ENCODE data around the gene C1orf226. TPM values are rescaled to one million over a fixed set of nuclear protein-coding genes. Genes with fewer than 3 reads are reported as not detected.
"Not testable (repeated sequence)": the region's sequence is repeated elsewhere in the genome, so short reads cannot be mapped to it uniquely, and the experiment has no call there.

Gene C1orf226
- total RNA-seq, 1 donor from 2014 or later = 9.8 TPM

DNA sequence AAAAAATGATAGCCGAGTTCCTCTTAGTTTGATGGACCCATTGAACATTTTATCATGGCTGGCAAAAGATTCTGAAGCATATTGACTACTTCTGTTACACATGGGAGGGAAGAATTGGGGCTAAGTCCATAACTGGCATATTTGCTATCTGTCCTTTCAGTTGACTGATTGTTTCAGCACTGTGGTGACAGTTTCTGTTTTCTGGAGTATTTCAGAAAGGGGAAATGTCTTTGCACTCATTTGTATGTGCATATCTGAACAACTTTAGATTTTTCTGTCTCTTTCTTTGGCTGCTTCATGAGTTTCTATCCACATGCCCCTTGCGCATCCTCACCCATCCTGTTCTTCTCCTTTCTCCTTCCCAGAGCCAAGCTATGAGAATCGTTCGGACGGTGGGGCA lies 38.1 kb upstream of the C1orf226 start:
- no peaks in the 10 kb centered on the region for H3K9me3 Mint-ChIP-seq
- H3K27ac Mint-ChIP-seq (ENCODE audit: unreplicated experiment) = no peak overlapping the region
- no peak for DNase-seq (ENCODE audit: low read depth, low spot score)
- H3K36me3 Mint-ChIP-seq (ENCODE audit: low read depth) = peaks cover 2% of the 10 kb centered on the region
- TF ChIP-seq, protein P1, sequence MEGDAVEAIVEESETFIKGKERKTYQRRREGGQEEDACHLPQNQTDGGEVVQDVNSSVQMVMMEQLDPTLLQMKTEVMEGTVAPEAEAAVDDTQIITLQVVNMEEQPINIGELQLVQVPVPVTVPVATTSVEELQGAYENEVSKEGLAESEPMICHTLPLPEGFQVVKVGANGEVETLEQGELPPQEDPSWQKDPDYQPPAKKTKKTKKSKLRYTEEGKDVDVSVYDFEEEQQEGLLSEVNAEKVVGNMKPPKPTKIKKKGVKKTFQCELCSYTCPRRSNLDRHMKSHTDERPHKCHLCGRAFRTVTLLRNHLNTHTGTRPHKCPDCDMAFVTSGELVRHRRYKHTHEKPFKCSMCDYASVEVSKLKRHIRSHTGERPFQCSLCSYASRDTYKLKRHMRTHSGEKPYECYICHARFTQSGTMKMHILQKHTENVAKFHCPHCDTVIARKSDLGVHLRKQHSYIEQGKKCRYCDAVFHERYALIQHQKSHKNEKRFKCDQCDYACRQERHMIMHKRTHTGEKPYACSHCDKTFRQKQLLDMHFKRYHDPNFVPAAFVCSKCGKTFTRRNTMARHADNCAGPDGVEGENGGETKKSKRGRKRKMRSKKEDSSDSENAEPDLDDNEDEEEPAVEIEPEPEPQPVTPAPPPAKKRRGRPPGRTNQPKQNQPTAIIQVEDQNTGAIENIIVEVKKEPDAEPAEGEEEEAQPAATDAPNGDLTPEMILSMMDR (conservative IDR thresholded peaks at IDR 0.05) = no peak
- H3K4me1 Mint-ChIP-seq = no peaks in the 10 kb centered on the region
- no peaks in the 10 kb centered on the region for H3K27me3 Mint-ChIP-seq (ENCODE audit: low read depth)
- no peak overlapping the region for H3K4me3 Mint-ChIP-seq

DNA sequence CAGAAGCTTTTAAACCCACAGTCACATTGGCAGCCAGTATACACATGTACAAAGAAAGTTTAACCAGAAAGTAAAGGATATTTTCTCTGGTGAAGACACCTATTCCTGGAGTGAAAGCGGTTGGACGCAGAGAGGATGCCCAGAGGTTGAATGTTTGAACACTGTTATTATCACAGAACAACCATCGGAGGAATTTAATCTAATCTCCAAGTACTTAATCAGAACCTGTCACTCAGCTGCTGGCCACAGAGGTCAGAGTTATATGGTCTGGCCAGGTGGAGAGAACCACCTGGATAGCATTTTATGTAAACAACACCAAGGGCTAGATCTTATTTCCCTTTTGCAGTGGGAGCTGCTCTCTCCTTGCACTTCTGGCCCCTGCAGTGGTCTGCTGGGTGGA lies 34.2 kb upstream of the C1orf226 start:
- Mint-ChIP-seq H3K36me3 (ENCODE audit: low read depth) (peaks cover 7% of the 10 kb centered on the region), H3K4me3 (no peak overlapping the region), H3K4me1 (peaks cover 9% of the 10 kb centered on the region), H3K9me3 (no peaks in the 10 kb centered on the region), H3K27me3 (ENCODE audit: low read depth) (no peaks in the 10 kb centered on the region), H3K27ac (ENCODE audit: unreplicated experiment) (no peak overlapping the region)
- TF ChIP-seq, protein P1 (conservative IDR thresholded peaks at IDR 0.05) = no peak
- DNase-seq (ENCODE audit: low read depth, low spot score) = no peak

DNA sequence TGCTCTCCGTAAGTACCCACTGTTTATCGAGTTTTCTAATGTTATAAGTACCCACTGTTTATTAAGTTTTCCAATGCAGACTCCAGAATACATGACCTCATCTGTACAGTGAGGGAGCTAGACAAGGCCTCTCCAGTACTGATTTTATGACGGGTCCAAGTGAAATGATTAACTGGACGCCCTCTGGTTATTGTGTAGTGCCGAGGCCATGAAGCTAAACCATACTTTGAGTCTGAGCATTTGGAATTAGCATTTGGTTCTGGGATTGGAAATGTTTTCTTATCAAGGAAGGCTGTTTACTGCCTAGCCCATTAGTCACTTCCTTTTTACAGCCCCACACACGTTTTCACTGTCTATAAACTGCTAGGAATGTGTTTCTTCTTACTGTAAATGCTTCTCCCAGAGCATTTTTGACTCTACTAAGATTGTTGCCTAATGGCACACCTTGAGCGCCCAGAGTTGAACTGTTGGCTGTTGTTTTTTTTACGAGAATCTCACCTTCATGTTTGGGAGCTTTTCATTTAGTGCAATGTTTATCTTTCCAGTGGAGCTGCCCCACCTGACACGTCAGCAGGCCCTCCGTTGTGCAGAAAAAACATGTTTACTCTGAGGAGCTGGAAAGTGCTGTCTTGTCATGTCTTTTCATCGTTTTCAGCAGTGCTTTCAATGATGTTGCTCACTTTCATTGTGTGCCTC lies 31.7 kb upstream of the C1orf226 start:
- no peaks in the 10 kb centered on the region for H3K27me3 Mint-ChIP-seq (ENCODE audit: low read depth)
- H3K4me3 Mint-ChIP-seq = no peak overlapping the region
- H3K4me1 Mint-ChIP-seq = peaks cover 16% of the 10 kb centered on the region

DNA sequence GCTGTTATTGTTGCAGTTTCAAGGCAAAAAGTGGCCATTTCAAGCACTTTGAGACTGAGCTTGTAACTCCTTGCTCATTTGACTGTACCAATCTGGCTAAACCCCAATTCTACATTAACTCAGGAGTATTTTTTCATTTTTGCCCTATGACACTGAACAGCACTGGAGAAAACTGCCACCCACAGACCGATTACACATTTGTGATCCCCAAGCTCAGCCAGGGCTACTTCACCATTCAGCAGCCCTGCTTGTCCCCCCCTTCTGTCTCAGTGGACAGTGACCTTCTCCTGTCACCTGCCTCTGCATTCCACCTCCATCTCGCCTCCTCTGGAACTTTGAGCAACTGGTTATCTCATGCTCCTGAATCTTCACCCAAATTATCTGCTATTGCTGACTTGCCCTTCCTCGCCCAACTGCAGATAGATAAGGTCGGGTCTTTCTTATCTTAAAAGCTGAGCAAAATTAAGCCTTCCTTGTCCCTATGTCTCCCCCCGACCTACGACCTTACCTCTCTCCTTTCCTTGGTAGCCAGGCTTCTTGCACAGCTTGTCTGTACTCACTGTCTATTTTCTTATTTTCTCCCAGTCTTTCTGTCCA lies 30.2 kb upstream of the C1orf226 start:
- Mint-ChIP-seq H3K4me3 (no peak overlapping the region), H3K27me3 (ENCODE audit: low read depth) (no peaks in the 10 kb centered on the region), H3K27ac (ENCODE audit: unreplicated experiment) (no peak overlapping the region), H3K9me3 (no peaks in the 10 kb centered on the region), H3K36me3 (ENCODE audit: low read depth) (peaks cover 12% of the 10 kb centered on the region), H3K4me1 (peaks cover 16% of the 10 kb centered on the region)
- TF ChIP-seq, protein P1 (conservative IDR thresholded peaks at IDR 0.05) = no peak
- no peak for DNase-seq (ENCODE audit: low read depth, low spot score)

More for the DNA sequence above, 31.7 kb upstream of the C1orf226 start:
- TF ChIP-seq, protein P1 (conservative IDR thresholded peaks at IDR 0.05) = no peak
- DNase-seq (ENCODE audit: low read depth, low spot score) = no peak
- H3K27ac Mint-ChIP-seq (ENCODE audit: unreplicated experiment) = no peak overlapping the region
- H3K36me3 Mint-ChIP-seq (ENCODE audit: low read depth) = peaks cover 12% of the 10 kb centered on the region
- H3K9me3 Mint-ChIP-seq = no peaks in the 10 kb centered on the region

DNA sequence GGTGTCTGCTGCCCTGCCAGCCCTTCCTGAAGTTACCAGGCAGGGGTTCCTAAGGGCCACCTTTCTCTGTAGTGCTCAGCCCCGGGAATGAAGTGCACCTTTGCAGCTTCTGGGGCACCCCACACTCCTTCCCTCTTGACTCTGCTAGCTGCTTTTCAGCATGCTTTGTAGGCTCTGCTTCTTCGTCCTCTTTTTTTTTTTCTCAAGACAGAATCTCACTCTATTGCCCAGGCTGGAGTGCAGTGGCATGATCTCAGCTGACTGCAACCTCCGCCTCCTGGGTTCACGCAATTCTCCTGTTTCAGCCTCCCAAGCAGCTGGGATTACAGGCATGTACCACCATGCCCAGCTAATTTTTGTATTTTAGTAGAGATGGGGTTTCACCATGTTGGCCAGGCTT lies 29.7 kb upstream of the C1orf226 start:
- not testable (repeated sequence) for H3K27ac Mint-ChIP-seq (ENCODE audit: unreplicated experiment); DNase-seq (ENCODE audit: low read depth, low spot score); H3K27me3 Mint-ChIP-seq (ENCODE audit: low read depth); H3K4me3 Mint-ChIP-seq; H3K9me3 Mint-ChIP-seq
- H3K4me1 Mint-ChIP-seq = peaks cover 16% of the 10 kb centered on the region
- peaks cover 12% of the 10 kb centered on the region for H3K36me3 Mint-ChIP-seq (ENCODE audit: low read depth)

DNA sequence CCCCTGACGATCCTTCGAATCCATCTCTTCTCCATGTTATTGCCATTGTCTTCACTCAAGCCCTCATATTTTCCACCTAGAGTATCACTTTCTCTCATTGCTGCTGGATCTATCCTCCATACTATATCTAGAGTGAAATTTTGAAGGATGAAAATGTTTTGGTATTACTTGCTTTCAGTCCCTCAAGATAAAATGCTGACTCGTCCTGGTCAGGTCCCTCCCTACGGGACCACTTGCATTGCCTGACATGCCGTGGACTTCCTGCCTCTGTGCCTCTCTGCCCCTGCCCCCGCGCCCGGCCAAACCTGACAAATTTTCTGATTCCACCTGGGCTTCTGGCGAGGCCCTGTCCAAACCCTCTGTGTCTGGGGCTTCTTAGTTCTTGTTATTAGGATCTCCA lies 28.4 kb upstream of the C1orf226 start:
- TF ChIP-seq, protein P1 (conservative IDR thresholded peaks at IDR 0.05) = no peak
- H3K27me3 Mint-ChIP-seq (ENCODE audit: low read depth) = no peaks in the 10 kb centered on the region
- no peak overlapping the region for H3K4me3 Mint-ChIP-seq
- H3K9me3 Mint-ChIP-seq = no peaks in the 10 kb centered on the region
- peaks cover 12% of the 10 kb centered on the region for H3K36me3 Mint-ChIP-seq (ENCODE audit: low read depth)
- peaks cover 23% of the 10 kb centered on the region for H3K4me1 Mint-ChIP-seq
- H3K27ac Mint-ChIP-seq (ENCODE audit: unreplicated experiment) = peak overlapping the region; percentile 65
- DNase-seq (ENCODE audit: low read depth, low spot score) = no peak
